GM13976 (cell line): ENCODE measurements around the gene DIS3L2.
"Not testable (repeated sequence)": the region's sequence is repeated elsewhere in the genome, so short reads cannot be mapped to it uniquely, and the experiment has no call there.

Source experiments
- DNase-seq: peaks from one replicate; pipeline ENCODE4 v3.0.0; 2012; ENCODE audit warnings: low spot score
- CTCF ChIP-seq: IDR thresholded peaks from 2 replicates; pipeline ENCODE4 v1.5.1; 2012; ENCODE audit warnings: borderline replicate concordance, mild to moderate bottlenecking; ENCODE audit not compliant: insufficient read depth; ENCODE audit errors: extremely low read depth, missing control alignments, control extremely low read depth
- in situ Hi-C: fragments of 300-500 bp; cut with MboI; formaldehyde crosslinking; loops from one replicate; pipeline ENCODE4 v1.12.0; 2022; ENCODE audit warnings: low sequenced_read_pairs, mixed read lengths, inconsistent platforms; ENCODE audit not compliant: unreplicated experiment

DIS3L2 gene

DNA sequence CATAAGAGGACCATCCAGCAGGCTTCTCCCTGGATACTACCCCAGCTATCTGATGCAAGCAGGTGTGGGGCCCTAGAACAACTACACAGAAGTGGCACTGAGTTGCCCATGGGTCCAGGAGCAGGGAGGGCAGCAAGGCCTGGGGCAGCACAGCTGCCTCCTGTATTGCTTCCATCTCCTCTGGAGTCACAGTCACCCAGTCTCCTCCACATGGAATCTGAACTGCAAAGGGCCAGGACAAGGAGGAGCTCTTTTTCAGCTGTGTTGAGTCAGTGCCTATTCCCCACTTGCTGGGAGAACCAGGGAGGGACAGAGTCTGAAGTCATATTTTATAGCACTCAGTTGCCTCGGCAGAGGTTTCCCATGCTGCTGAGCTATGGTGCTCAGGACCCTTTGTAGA is 349.2 kb downstream of the DIS3L2 start:
- in situ Hi-C loops, result loop anchor here (10.0 kb wide), 1 partner anchor 386 kb away; the partner anchor contains the start of gene NPPC
- TF ChIP-seq CTCF, result no peak
- no peak for DNase-seq

GRCh38 chr2:232313645-232314044 is 352.1 kb downstream of the DIS3L2 start:
- in situ Hi-C loops, result loop anchor here (10.0 kb wide), 1 partner anchor 389 kb away; the partner anchor contains the start of gene NPPC

DNA sequence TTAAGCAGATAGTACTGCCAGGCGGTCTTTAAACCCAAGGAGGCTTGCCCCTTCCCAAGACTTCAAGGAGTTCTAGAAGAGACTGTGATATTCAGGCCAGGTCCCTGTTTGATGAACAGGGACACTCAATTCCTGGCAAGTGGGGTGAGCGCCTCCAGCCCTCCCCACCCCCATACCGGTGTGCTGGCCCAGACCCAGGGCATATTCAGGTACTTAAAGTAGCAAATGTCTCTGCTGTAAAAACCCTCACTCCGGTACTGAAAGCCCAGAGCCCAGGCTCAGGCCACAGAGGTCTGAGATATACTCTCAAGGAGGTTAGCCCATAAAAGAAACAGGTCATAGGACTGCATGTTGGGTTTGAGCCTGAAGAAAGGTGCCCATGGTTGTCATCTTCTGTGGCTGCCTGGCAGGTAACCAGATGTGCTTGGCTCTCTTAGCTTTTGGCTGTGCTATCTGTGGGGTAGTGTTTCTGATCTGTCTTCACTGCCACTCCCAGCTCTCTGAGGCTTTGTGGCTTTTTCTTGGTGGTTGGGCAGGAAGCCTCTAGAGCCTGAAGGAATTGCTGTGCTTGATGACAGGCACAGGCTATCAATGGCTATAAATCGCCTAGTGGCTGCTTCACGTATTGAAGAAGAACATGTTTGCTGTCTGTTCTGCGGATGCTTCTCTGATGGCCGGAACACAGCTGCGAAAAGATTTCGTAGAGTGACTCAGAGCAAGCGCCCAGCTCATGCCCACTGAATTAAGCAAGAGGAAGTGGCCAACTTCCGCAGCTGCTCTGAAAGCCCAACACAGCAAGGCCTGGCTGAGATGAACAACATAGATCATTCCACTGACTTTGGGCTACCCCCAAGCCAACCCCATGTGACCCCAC is 353.8 kb downstream of the DIS3L2 start:
- TF ChIP-seq CTCF, result no peak
- in situ Hi-C loops, result loop anchor here (10.0 kb wide), 1 partner anchor 390 kb away; the partner anchor contains the start of gene NPPC
- peak; percentile 68 for DNase-seq

More at GRCh38 chr2:232313645-232314044, 352.1 kb downstream of the DIS3L2 start:
- not testable (repeated sequence) for DNase-seq

GRCh38 chr2:232315923-232316299 is 354.4 kb downstream of the DIS3L2 start:
- in situ Hi-C loops, result loop anchor here (10.0 kb wide), 1 partner anchor 391 kb away; the partner anchor contains the start of gene NPPC
- no peak for TF ChIP-seq CTCF
- DNase-seq, result no peak

DNA sequence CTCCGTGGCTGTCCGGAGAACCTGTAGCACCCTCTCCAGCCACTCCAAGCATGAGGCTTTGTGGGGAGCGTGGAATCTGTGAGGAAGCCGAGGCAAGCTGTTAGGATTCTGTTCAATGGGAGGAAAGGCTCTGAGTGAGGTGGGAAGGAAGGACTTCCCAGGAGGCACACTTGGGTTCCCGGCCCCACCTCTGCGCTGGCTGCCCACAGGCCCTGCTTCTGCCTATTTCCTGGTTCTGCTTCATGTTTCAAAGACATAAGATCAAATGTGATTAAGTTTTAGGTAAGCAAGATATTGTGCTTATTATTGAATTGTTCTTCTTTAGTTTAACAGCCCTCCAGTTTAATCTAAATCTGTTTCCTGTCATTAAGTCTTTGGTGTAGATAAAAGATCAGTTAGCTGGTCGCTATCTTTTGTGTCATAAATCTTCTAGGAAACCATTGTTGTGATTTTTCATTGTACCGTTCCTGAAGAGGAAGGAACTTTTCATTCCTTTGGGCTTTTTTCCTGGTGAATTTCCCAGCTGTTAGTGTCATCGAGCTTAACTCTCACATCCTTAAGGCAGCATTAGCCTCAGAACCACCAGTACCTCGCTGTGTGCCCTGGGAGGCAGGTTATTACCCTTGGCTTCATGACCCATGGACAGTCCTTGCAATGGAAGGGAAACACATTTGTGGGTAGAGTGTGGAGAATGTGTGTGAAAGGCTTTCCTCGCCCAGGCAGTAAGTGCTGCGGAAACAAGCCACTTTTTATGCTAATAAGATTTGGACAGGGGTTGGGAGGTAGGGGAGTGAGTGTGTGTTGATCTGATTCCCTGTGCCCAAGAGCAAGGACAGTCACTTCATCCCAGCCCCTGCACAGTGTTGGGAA is 355.2 kb downstream of the DIS3L2 start:
- no peak for TF ChIP-seq CTCF
- in situ Hi-C loops, result loop anchor here (10.0 kb wide), 1 partner anchor 392 kb away; the partner anchor contains the start of gene NPPC
- DNase-seq, result no peak

GRCh38 chr2:232318169-232318855 is 356.8 kb downstream of the DIS3L2 start:
- no peak for DNase-seq
- no peak for TF ChIP-seq CTCF
- in situ Hi-C loops, result loop anchor here (10.0 kb wide), 1 partner anchor 394 kb away; the partner anchor contains the start of gene NPPC
